Hypothalamus (tissue), 51 donors: ENCODE results near the gene COL27A1.

ENCODE experiments used
- DNase-seq, 51 donors: peaks; one replicate each; lab custom pipeline; 2025; lab: John Stamatoyannopoulos, UW

Gene COL27A1

GRCh38 chr9:114278356-114278755 lies 123.0 kb downstream of the COL27A1 start:
- no peak for DNase-seq

DNA sequence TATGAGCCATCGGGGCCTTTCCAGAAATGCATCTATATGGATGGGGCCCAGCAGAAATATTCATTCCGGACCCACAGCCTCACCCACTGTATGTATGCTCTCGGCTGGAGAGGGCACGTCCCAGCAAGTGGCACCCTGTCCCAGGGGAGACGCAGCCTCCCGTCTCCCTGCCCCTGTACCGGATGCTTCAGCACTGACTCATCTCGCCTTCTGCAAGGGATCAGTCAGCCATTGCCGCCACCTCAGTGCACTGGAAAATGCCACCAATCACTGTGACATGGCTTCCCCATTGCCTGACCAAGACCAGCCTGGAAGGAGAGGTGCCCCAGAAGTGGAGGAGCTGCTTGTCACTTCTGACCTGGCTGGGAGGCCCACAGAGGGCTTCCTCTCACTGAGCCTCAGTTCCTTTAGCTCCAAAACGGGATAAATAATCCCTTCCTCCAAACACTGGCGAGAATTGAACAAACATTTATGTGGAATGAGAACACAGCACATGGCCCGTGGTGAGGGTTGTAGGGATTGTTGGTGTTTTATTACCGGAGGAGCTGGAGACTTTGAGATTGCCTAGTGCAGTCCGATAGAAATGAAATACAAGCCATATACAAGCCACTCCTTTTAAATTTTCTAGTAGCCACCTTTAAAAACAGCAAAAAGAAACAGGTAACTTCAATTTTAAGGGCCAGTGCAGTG lies 123.7 kb downstream of the COL27A1 start:
- DNase-seq = no peak

GRCh38 chr9:114279693-114280092 lies 124.4 kb downstream of the COL27A1 start:
- DNase-seq = no peak

- DNase-seq = no peak
These were observed 125.5 kb downstream of the COL27A1 start for GRCh38 chr9:114280636-114281472.

GRCh38 chr9:114281473-114282103 lies 126.3 kb downstream of the COL27A1 start:
- DNase-seq = peak in 1 of 51 donors; percentile 37

- DNase-seq = no peak
These were observed 126.8 kb downstream of the COL27A1 start for GRCh38 chr9:114282104-114282485.

- no peak for DNase-seq
These were observed 127.2 kb downstream of the COL27A1 start for GRCh38 chr9:114282507-114282906.

- peak in 1 of 51 donors; percentile 17 for DNase-seq
These were observed 127.6 kb downstream of the COL27A1 start for GRCh38 chr9:114282926-114283325.

DNA sequence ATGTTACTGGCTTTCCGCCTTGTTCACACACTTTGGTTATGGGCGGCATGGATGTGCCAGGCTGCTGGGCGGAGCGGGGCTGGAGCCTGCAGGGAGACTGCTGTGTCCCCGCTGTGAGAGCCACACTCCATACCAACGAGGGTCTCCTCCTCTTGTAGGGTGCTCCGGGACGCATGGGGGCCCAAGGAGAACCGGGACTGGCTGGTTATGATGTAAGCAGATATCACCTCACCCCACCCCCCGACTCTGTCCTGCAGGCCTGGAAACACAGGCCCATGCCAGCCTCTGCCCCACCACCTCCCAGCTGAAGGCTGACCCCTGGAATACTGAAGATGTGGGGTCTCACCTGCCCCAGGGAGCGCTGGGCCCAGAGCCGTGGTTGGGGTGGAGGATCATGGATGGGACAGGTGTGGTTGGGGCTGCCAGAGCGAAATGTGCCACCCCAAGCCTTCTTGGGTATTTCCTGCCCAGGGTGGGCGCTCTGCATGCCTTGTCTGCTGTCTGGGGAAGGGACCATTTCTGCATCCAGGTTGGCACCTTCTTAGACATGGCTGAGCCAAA lies 128.3 kb downstream of the COL27A1 start:
- DNase-seq = no peak

DNA sequence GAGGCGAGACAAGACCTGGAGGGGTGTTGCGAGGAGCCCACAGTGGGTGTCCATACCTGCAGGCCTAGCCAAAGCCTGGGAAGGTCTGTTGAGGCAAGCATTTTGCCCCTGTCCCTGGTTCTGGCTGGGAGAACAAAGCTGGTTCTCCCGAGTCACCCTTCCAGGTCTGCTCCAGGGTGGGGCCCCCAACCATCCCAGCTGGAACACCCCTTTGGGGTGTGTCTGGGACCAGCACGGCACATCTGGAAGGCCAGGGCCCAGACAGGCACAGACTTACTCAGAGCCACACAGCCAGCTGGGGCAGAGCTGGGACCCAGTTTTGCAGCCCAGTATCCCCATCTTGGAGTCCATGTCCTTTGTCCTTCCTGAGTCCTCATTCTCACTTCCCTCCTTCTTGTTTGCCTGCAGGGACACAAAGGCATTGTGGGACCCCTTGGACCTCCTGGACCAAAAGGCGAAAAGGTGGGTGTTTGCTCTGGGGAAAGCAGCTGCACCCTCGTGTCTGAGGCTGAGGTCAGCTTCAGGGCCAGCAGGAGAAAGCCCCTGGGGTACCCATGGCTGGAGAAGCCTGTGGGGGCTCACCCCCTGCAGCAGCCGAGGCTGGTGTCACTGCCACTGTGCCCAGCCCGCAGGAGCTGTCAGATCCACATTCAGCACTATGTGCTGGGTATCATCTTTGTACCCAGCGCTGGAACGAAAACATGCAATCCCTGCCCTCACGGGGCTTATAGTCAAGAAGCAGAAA lies 129.2 kb downstream of the COL27A1 start:
- DNase-seq = no peak

DNA sequence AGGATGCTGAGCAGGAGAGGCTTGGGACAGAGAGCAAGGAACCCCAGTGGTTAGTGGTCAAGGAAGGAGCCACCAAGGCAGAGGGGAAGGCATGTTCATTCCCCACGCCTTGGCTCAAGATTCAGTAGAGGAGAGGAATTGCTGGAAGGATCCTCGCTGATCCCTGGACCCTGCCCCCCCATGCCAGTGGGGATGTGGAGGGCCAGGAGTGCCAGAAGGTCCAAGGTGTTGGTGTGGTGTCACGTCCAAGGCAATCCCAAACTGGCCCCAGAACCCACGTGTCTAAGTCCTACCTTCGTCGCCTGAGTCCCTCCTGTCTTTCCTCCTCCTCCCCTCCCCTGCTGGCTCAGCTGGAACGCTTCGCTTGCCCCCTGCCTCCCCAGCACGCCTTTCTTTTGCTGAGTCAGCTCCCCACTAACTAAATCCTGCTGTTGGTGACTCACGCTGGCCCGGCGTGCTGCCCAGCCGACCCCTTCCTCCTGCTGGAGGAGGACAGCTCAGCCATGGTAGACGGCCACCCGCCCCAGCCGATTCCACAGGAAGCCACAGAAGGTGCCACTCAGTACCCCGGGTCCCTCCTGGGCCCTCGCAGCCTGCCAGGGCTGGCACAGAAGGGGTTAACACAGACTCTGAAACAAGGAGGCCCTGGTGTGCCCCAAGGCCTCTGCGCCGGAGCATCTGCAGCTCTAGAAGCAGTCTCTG lies 130.0 kb downstream of the COL27A1 start:
- no peak for DNase-seq

GRCh38 chr9:114286146-114286679 lies 130.9 kb downstream of the COL27A1 start:
- DNase-seq = no peak

- no peak for DNase-seq
These were observed 131.8 kb downstream of the COL27A1 start for GRCh38 chr9:114287001-114287762.

DNA sequence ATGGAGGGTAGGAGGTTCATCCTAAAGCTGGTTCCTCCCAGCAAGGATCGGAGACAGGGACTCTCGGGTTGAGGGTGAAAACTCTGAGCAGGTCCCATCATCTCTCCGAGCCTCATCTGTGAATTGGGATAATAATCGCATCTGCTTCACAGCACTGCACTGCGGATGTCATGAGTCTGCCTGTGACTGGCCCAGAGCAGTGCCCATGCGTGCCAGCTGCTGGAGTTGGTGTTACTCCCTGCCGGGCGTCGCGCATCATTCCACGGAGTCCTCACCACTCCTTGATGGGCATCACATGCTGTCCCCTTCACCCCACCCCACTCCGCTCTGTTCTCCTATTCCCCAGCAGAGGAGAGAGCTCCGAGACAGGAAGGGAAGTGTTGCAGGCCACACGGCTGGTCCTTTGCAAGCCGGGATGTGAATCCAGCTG lies 132.4 kb downstream of the COL27A1 start:
- DNase-seq = no peak

- DNase-seq = no peak
These were observed 133.1 kb downstream of the COL27A1 start for GRCh38 chr9:114288193-114289091.

- DNase-seq = no peak
These were observed 133.8 kb downstream of the COL27A1 start for GRCh38 chr9:114289106-114289505.

GRCh38 chr9:114289571-114290481 lies 134.5 kb downstream of the COL27A1 start:
- DNase-seq = no peak
